ENCODE data around the gene LYST. TPM values are rescaled to one million over a fixed set of nuclear protein-coding genes. Genes with fewer than 3 reads are reported as not detected.

The LYST gene
- total and polyA plus RNA-seq, 2 of the 8 experiments (the other 6 are each of a cell fraction or from before 2014, with no cell fraction given), result 0.29 to 0.58 TPM

- Histone ChIP-seq H3K27me3 (replicated peaks in 1 of 4; ENCODE audit: control insufficient read depth in 3 of 4, extremely low read depth in 1 of 4, insufficient read depth in 3 of 4, low read length in 3 of 4) (no peaks in the 10 kb centered on the region), H3K14ac (ENCODE audit: insufficient read length) (no peak overlapping the region), H3K4me3 (ENCODE audit: extremely low read depth in 1 of 4, insufficient read depth in 2 of 4, low read depth in 3 of 4, low read length in 4 of 4) (no peak overlapping the region), H3K79me2 (ENCODE audit: control insufficient read depth in 1 of 2, insufficient read depth in 2 of 2, low read length in 2 of 2) (no peaks in the 10 kb centered on the region), H3K36me3 (ENCODE audit: control insufficient read depth in 2 of 4, insufficient read depth in 4 of 4, low read length in 3 of 4) (no peaks in the 10 kb centered on the region), H4K8ac (ENCODE audit: extremely low read depth, insufficient read depth, low read length) (no peak overlapping the region), H3K9ac (replicated peaks in 1 of 4; ENCODE audit: extremely low read depth in 1 of 4, low read depth in 3 of 4, low read length in 3 of 4) (no peak overlapping the region), H4K5ac (ENCODE audit: insufficient read length, low read depth, low read length) (no peak overlapping the region), H3K9me3 (ENCODE audit: insufficient read depth in 2 of 2, low read depth in 1 of 2, low read length in 1 of 2) (no peaks in the 10 kb centered on the region), H3K56ac (replicated peaks; ENCODE audit: insufficient read length, low read depth, low read length) (no peak overlapping the region), H3K27ac (ENCODE audit: low read depth, low read length) (no peak overlapping the region), H4K91ac (replicated peaks; ENCODE audit: insufficient read length, low read length) (no peak overlapping the region), H3K23ac (ENCODE audit: insufficient read length) (no peak overlapping the region), H3K4ac (replicated peaks; ENCODE audit: insufficient read length, low read depth, low read length) (no peak overlapping the region), H2BK12ac (ENCODE audit: low read depth, low read length) (no peak overlapping the region), H2BK15ac (ENCODE audit: low read length) (no peak overlapping the region), H3K79me1 (ENCODE audit: low read depth, low read length) (no peaks in the 10 kb centered on the region), H2BK5ac (ENCODE audit: low read depth, low read length) (no peak overlapping the region), H3K18ac (ENCODE audit: extremely low read depth, low read length) (no peak overlapping the region), H3K4me1 (replicated peaks in 1 of 4; ENCODE audit: control insufficient read depth in 3 of 4, insufficient read depth in 4 of 4, low read length in 3 of 4) (0 out of 7 replicates have a peak, but pooled peaks cover 0 to 4% (median 0%) of the 10 kb centered on the region in 4 experiments), H3K23me2 (ENCODE audit: low read depth, low read length) (no peaks in the 10 kb centered on the region), H2BK20ac (ENCODE audit: low read length) (no peak overlapping the region), H2AK5ac (ENCODE audit: low read depth, low read length) (no peak overlapping the region), H2BK120ac (replicated peaks; ENCODE audit: low read depth, low read length) (no peak overlapping the region), H2AFZ (ENCODE audit: low read length) (no peak overlapping the region), H4K20me1 (replicated peaks in 1 of 2; ENCODE audit: control insufficient read depth in 1 of 2, insufficient read depth in 2 of 2, low read length in 2 of 2) (no peaks in the 10 kb centered on the region), H3K4me2 (ENCODE audit: insufficient read depth in 1 of 2, low read depth in 2 of 2, low read length in 2 of 2) (no peak overlapping the region)
- no peak for TF ChIP-seq FOSL1 (IDR thresholded peaks at IDR 0.05; ENCODE audit: insufficient read depth, low read depth, low read length)
- TF ChIP-seq SUZ12 (IDR thresholded peaks at IDR 0.05; ENCODE audit: low read length), result no peak
- no peak for TF ChIP-seq SIX5 (IDR thresholded peaks at IDR 0.05; ENCODE audit: low read depth, low read length)
- no peak for TF ChIP-seq SP4 (IDR thresholded peaks at IDR 0.05; ENCODE audit: low read length)
- no peak for TF ChIP-seq SP1 (IDR thresholded peaks at IDR 0.05; ENCODE audit: low read depth, low read length)
- no peak for TF ChIP-seq SIN3A (conservative IDR thresholded peaks at IDR 0.05 in 1 of 2, IDR thresholded peaks at IDR 0.05 in 1 of 2; ENCODE audit: low read depth in 1 of 2, low read length in 2 of 2)
- TF ChIP-seq RXRA (IDR thresholded peaks at IDR 0.05; ENCODE audit: insufficient read depth, low read depth, low read length), result no peak
- 86% methylated on average over 7 of the region's 7 CpGs; no CpG with 5 or more reads in 1 of the 2 experiments for WGBS, 2 experiments (ENCODE audit: extremely low coverage in 1 of 2, insufficient coverage in 1 of 2, insufficient read length in 1 of 2, insufficient replicate concordance in 2 of 2, low coverage in 1 of 2, low lambda C conversion rate in 2 of 2, missing lambda C conversion rate in 1 of 2)
- FAIRE-seq (no peak), DNase-seq (ENCODE audit: low read depth in 1 of 2, low spot score in 2 of 2) (no peak)
- POLR2A ChIA-PET (ENCODE audit: partially characterized antibody), result no interaction called here
- CTCF ChIA-PET (ENCODE audit: partially characterized antibody), result no interaction called here
Measured at GRCh38 chr1:235806123-235806522, 60.6 kb downstream of the LYST start.

All from H1 (cell line).